ENCODE data around the gene CA14.
"Not testable (repeated sequence)": the region's sequence is repeated elsewhere in the genome, so short reads cannot be mapped to it uniquely, and the experiment has no call there.

The CA14 gene

DNA sequence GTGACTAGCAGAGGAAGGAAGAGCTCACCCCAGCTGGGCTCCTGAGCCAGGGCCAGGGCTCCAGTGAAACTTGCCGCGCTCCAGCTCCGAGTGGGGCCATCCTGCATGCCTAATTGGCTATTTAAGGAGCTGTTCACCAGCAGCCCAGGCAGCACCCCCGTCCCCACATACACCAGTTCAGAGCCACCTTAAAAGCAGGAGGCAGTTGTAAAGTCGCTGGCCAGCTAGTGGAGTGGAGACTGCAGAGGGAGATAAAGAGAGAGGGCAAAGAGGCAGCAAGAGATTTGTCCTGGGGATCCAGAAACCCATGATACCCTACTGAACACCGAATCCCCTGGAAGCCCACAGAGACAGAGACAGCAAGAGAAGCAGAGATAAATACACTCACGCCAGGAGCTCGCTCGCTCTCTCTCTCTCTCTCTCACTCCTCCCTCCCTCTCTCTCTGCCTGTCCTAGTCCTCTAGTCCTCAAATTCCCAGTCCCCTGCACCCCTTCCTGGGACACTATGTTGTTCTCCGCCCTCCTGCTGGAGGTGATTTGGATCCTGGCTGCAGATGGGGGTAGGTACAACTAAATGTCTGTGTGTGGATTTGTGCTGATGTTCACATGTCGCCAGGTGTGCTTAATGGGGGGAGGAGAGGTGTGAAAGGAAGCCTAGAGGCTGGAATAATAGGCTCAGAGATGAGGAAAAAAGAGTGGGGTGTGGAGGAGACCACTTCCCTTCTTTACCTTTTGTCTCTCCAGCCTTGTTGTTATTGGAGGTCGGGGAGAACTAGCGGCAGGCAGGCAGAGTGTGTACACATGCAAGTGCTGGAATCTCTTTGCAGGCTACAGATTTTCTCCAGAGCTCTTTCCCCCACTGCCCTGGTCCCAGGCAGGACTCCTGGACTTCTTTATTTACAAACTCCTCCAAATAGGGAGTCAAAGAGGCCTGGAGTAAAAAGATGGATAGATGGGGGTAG, at the start of gene CA14:
CA14 (plus strand) TSS at position 151 of the 962 bp plus-strand sequence; CDS start at position 506, 355 bp downstream.
- peak; percentile 67 for FAIRE-seq

DNA sequence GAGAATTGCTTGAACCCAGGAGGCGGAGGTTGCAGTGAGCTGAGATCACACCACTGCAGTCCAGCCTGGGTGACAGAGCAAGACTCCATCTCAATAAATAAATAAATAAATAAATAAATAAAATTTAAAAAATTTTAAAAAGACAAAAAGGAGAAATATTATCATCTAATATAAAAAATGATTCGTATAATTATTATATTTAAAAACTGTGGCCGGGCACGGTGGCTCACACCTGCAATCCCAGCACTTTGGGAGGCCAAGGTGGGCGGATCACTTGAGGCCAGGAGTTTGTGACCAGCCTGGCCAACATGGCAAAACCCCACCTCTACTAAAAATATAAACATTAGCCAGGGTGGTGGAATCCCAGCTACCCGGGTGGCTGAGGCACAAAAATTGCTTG, 49.1 kb upstream of the CA14 start:
- not testable (repeated sequence) for FAIRE-seq

DNA sequence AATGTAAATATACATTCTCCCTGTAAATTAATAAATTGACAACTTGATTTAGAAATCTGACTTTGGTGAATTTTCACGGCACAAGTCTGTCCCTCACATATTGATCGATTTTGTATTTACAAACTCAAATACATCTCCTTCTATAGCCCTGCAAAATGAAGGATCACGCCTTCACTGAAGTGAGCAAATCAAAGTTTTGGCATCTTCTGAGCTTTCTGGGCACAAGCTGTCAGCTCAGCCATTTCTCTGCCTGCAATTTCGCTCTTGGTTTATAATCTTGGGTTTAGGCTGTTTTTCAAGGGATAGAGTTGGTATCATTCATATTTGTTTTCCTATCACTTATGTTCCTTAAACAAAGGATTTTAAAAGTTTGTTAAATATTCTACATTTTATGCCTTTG, 47.5 kb upstream of the CA14 start:
- FAIRE-seq, result no peak

DNA sequence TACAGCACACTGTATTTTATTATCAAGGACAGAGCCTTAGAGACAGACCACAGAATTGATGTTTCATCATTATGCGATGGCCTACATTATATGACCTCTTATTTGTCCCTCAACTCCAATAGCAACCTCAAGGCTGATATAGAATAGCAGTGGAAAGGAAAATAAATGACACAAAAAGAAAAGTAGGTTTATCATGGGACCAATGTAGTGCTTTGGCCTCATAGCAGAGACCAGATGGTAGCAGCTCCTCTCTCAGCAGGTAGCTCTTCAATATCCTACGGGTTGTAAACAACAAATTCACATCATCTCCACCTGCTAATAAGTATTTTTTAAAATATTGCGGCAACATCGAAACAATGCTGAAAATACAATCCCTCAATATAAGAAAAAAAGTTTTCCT, 46.9 kb upstream of the CA14 start:
- no peak for FAIRE-seq

DNA sequence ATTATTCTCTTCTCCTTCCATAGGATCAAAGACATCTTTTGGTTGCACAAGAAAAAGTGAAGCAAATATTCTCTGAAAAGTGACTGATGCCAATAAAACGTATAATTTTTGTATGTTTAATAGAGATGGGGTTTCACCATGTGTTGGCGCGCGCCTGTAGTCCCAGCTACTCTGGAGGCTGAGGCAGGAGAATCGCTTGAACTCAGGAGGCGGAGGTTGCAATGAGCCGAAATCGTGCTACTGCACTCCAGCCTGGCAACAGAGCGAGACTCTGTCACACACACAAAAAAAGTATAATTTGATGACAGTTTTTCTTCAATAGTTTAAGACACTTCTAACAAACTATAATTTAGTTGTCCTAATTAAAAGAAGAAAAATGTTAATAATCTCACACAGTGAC, 45.5 kb upstream of the CA14 start:
- no peak for FAIRE-seq

DNA sequence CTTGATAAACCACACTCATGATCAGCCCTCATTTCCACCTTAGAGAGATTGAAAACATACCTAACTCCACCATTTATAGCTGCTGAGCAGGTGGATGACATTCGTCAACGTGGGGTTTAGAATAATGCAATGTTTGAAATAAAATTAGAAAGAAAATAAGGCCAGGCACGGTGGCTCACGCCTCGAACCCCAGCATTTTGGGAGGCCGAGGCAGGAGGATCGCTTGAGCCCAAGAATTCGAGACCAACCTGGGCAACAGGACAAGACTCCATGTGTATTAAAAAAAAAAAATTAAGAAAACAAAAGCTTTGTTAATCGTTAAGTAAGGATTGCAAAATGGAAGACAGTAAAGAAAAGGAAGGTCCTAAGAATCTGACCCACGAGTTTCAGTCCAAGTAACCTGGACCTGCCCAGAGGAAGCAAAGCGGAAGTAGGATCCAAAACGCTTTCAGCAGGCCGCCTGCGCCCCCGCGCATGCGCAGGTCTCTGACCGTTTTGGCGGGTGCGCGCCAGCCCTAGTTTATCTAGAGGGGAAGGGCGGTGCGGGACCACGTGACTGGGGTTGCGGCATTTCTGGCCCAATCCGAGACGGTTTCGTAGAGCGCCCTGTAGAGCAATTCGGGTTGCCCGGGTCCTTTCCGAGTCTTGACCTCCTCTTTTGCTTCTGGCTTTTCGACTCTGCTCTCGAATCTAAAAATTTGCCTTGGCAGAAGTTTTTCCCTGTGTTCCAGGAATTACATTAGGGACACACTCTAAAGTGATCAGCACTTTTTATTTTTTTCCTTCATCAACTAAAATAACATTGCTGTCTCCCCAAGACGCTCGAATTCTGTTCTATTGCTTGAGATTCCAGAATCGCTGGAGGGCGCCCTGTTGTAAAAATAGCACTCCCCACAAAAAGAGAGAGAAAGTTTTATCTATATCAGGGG, 44.1 kb upstream of the CA14 start:
- FAIRE-seq, result peak; percentile 87

DNA sequence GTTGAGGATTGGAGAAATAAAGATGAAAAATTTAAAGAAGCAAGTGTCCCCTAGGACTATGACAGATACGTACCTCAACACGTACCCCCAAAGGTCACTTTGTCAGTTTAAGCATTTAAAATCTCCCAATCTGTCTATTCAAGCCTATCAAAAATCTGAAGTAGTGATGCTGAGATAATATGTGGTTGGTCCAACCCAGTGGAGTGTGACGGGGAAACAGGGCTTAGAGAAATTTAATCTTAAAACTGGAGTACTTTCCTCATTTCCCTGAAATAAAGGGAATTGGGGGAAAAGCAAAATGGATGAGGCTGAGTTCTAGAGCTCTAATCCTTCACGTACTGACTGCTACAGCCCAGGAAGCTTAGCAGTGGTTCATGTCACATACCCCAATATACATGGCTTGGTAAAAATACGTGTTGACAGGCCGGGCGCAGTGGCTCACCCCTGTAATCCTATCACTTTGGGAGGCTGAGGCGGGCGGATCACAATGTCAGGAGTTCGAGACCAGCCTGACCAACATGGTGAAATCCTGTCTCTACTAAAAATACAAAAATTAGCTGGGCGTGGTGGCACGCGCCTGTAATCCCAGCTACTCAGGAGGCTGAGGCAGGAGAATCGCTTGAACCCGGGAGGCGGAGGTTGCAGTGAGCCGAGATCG, 43.3 kb upstream of the CA14 start:
- FAIRE-seq, result not testable (repeated sequence)

DNA sequence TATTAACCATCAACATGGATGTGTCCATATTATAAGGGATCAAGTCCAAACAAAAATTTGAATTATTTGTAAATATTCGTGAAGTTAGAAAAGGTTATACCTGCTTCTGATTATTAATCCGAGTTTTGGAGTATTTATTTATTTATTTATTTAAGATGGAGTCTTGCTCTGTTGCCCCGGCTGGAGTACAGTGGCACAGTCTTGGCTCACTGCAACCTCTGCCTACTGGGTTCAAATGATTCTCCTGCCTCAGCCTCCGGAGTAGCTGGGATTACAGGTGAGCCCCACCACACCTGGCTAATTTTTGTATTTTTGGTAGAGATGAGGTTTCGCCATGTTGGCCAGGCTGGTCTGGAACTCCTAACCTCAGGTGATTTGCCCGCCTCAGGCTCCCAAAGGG, 41.7 kb upstream of the CA14 start:
- FAIRE-seq, result not testable (repeated sequence)

DNA sequence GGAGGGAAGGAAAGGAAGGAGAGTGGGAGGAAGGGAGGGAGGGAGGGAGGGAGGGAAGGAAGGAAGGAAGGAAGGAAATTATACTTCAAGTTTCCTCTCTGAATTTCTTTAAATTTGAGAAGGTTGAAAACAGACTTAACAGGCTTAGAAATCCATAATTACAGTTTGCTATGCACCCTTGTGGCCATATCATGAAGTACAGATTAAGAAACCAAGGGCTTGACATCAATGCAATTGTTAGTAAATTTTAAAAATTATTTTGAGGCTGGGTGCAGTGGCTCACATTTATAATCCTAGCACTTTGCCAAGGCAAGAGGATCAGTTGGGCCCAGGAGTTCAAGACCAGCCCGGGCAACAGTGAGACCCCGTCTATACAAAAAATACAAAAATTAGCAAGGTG, 36.0 kb upstream of the CA14 start:
- FAIRE-seq, result peak; percentile 46

DNA sequence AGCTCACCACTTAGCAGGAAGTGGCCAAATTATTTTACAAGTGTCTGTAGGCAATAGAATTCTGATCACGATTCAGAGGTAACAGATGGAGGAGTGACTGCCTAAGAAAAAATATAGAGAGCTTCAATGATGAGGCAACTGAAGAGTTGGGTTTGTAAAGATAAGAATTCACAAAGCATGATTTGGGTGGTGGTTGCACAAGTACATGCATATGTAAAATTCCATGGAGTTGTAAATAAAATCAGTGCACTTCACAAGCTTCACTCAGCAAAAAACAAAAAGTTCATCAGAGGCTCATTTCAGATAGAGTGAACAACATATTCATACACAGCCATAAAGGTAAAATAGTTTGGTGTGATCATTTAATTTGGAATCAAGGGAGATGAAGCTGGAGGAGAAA, 32.6 kb upstream of the CA14 start:
- no peak for FAIRE-seq

DNA sequence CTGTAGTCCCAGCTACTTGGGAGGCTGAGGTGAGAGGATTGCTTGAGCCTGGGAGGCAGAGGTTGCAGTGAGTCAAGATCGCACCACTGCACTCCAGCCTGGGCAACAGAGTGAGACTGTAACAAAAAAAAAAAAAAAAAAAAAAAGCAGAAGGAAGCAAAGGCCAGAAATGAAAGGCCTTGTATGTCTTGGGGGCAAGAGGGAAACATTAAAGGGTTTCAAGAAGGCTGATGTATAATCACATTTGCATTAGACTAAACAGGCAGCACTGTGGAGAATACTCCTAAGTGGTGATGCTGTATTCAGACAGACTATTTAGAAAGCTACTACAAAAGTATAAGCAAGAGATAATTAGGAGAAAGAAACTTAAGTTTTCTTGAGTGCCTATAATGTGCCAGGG, 32.0 kb upstream of the CA14 start:
- FAIRE-seq, result no peak

DNA sequence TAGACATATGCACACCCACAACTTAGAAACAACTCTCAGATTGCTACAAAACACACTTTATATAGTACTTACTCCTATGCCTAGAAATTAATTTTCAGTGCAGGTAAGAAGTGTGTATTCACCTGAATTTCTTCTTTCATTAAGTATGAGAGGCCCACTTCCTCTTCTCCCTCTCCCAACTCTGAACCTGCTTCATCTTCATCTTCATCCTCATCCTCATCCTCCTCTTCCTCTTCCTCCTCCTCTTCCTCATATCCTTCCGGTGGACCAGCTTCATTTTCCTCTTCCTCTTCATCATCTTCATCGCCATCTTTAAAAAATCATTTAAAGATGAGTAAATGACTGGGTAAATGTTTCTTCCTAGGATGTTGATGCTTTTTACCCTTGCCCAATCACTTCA, 31.1 kb upstream of the CA14 start:
- no peak for FAIRE-seq

DNA sequence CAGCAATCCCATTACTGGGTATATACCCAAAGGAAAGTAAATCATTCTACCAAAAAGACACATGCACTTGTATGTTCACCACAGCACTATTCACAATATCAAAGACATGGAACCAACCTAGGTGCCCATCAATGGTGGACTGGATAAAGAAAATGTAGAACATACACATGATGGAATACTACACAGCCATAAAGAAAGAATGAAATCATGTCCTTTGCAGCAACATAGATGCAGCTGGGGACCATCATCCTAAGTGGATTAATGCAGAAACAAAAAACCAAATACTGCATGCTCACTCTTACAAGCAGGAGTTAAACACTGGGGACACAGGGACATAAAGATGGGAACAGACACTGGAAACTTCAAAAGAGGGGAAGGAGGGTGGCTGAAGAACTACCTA, 30.3 kb upstream of the CA14 start:
- no peak for FAIRE-seq

DNA sequence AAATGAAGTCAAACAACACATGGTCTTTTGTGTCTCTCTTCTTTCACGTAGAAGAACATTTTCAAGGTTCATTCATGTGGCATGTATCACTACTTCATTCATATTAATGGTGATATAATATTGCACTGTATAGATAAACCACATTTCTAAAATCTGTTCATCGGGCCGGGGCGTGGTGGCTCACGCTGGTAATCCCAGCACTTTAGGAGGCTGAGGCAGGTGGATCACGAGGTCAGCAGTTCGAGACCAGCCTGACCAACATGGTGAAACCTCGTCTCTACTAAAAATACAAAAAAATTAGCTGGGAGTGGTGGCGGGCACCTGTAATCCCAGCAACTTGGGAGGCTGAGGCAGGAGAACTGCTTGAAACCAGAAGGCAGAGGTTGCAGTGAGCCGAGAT, 29.3 kb upstream of the CA14 start:
- not testable (repeated sequence) for FAIRE-seq

DNA sequence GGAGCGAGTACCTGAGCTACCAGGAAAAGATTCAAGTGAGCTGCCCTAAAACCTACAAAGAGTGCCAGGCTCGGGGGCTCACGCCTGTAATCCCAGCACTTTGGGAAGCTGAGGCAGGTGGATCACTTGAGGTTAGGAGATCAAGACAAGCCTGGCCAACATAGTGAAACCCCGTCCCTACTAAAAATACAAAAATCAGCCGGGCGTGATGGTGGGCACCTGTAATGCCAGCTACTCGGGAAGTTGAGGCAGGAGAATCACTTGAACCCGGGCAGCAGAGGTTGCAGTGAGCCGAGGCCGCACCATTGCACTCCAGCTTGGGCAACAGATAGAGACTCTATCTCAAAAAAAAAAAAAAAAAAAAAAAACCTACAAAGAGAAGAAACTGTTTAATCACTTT, 24.7 kb upstream of the CA14 start:
- FAIRE-seq, result not testable (repeated sequence)

DNA sequence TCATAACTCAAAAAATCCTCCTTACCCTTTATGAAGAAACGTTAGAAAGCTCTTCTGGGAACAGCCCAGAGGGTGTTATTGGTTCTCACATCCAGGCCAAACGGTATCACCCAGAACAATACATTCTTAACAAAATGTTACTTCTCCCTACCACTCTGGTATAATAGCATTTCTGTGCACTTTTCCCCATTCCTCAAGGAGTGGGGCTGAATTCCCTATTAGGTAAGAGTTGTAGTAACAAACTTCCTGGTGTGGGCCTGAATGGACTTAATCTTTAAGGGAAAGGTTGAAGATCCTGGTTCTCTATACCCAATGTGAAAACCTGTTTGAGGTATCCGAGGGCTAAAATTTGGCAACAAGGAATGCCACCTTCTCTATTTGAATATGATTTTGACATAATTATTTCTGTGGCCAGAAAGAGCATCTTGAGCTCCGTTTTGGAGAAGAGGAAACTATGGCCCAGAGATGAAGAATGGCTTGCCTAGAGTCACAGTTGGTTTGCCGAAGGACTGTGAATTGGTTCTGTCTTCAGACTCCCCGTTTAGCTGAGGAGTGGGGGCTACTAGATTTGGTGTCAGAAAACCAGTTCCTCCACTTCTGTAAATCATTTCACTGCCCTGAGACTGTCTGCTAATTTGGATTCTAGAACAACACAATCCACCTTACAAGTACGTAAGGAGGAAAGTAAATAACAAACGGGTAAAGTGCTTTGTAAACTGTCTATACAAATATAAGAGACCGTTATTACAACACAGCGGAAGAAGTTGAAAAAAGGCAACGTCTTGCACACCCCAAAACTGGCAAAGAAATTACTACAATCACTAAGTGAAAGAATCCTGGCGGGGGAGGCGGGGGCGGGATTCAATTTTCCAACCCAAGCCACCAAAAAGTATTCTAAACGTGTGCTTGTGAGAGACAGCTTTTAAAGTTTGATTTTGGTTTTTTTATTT, 23.9 kb upstream of the CA14 start:
- no peak for FAIRE-seq

DNA sequence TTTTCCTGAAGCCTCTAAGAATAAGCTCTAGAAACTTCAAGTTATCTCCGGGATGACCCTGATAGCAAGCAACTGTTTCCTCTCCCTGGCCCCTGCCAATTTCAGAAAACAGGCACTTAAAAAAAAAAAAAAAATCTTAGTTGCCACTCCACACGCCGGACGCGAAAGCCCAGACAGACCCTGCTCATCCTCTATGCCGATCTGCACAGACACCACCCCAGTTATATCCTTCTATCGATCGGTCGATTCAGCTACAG, 23.3 kb upstream of the CA14 start:
- no peak for FAIRE-seq

DNA sequence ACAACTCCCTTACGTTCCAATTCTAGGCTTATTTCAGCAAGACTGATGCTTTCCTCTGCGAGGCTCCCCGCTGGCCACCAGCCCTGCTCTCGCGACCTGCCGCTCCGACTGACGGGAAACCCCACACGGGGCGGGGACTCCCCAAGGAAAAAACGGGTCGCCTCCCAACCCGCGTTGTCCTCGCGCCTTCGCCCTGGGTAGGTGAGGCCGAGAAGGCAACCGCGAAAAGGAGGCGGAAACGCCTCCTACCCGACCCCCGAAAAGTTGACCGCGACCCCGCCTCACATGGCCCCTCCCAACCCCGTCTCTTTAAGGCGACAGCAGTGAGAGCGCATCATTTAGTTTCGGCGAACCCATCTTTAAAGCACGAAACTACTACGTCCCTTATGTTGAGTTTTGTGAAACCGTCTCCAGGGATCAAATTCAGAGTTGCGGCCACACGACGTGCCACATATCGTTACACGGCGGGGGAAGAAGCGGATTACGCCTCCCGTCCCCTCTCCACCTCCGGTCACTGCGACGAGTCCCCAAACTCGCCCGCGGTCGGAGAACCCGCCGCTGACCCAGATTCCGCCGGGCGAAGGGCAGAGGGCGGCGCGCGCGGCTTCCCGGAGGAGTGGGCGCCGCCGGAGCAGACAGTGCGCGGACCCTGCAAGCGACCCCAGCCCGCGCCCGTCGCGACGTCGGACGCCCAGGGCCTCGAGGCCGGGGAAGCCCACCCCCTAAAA, 22.8 kb upstream of the CA14 start:
- FAIRE-seq, result no peak

DNA sequence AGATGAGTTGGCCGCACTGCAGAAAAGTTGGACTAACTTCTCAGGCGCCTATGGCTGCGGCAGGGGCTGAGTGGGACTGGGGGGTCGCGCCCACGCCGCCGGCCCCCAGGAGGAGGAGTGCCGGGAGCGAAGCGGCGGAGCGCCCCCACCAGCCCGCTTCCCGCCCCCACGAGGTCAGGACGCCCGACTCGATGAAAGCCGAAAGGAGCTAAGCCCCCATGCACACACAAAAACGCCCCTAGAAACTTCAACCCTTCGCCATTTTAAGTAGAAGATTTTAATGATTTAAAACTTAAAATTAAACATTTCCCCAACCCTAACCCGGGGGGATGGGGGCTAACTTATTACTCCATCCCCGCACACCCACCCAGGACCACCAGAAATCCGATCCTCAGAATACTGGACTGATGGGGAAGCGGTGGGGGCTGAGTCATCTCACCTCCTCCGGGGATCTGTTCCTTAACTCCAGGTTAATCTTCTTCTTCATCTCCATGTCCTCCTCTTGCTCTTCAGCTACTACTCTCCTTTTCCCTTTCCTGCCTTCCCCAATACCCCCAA, 22.2 kb upstream of the CA14 start:
- no peak for FAIRE-seq

DNA sequence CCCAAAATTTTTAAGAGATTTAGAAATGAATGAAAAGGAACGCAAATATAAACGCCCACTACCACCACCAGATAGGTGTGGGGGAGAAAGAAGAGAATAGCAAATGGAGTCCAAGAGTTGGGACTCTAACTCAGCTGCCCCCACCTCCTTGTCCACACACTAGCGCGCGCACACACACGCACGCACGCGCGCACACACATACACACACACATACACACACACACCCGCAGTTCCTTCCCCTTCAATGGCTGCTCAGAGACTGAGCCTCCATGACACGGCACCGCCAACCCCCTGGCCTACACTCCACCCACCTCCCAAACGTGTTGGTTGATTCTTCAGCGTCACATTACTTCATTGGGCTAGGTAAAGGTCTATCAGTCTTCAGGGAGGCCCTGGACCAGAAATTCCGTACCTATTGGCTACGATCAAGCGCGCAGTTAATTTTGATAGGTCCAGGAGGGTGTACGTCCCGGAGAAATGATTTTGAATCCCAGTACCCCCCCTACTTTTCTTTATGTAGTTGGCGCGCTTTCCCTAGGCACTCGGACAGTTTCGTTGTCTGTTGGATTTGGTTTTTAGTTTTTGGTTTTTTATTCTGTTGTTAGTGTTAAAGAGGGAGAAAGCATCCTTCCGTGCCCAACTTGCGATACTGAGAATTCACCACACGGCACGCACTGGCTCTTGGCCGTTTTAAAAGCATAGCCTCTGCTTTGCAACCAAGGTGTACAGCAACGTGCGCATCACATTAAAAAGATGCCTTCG, 21.5 kb upstream of the CA14 start, which contains the start of gene ANP32E:
ANP32E (minus strand) TSS at position 261 of the 762 bp plus-strand sequence. CDS start 326 bp downstream, outside the sequence.
- peak; percentile 99 for FAIRE-seq

Data from G401.6 (cell line).